CD4-positive, alpha-beta T cell treated with Interleukin-6 for 4 hours (primary cell): ENCODE measurements around the gene PRKCB.
"Not testable (repeated sequence)": the region's sequence is repeated elsewhere in the genome, so short reads cannot be mapped to it uniquely, and the experiment has no call there.

Experiments
- DNase-seq: peaks from one replicate; pipeline ENCODE4 v3.0.0-alpha.2; 2020; ENCODE audit warnings: mixed read lengths

Gene PRKCB

GRCh38 chr16:23905027-23905426 lies 69.2 kb downstream of the PRKCB start:
- no peak for DNase-seq

- DNase-seq = no peak
These were observed 71.7 kb downstream of the PRKCB start for GRCh38 chr16:23907457-23907902.

GRCh38 chr16:23907903-23908302 lies 72.1 kb downstream of the PRKCB start:
- no peak for DNase-seq

GRCh38 chr16:23908790-23909189 lies 73.0 kb downstream of the PRKCB start:
- no peak for DNase-seq

GRCh38 chr16:23909792-23910418 lies 74.1 kb downstream of the PRKCB start:
- DNase-seq = no peak

GRCh38 chr16:23914946-23915530 lies 79.3 kb downstream of the PRKCB start:
- DNase-seq = no peak

- not testable (repeated sequence) for DNase-seq
These were observed 80.8 kb downstream of the PRKCB start for GRCh38 chr16:23916552-23916951.

GRCh38 chr16:23917621-23918020 lies 81.8 kb downstream of the PRKCB start:
- DNase-seq = no peak

- DNase-seq = no peak
These were observed 84.7 kb downstream of the PRKCB start for GRCh38 chr16:23920446-23920845.

GRCh38 chr16:23920899-23921298 lies 85.1 kb downstream of the PRKCB start:
- no peak for DNase-seq

GRCh38 chr16:23922406-23922805 lies 86.6 kb downstream of the PRKCB start:
- DNase-seq = no peak

GRCh38 chr16:23924128-23924527 lies 88.3 kb downstream of the PRKCB start:
- DNase-seq = no peak

GRCh38 chr16:23927796-23928195 lies 92.0 kb downstream of the PRKCB start:
- no peak for DNase-seq

GRCh38 chr16:23929237-23929636 lies 93.5 kb downstream of the PRKCB start:
- DNase-seq = no peak

GRCh38 chr16:23929856-23930255 lies 94.1 kb downstream of the PRKCB start:
- DNase-seq = no peak

GRCh38 chr16:23930791-23931190 lies 95.0 kb downstream of the PRKCB start:
- DNase-seq = no peak

- no peak for DNase-seq
These were observed 95.4 kb downstream of the PRKCB start for GRCh38 chr16:23931199-23931598.

GRCh38 chr16:23933650-23934049 lies 97.9 kb downstream of the PRKCB start:
- DNase-seq = not testable (repeated sequence)

GRCh38 chr16:23934610-23935236 lies 98.9 kb downstream of the PRKCB start:
- no peak for DNase-seq

GRCh38 chr16:23940111-23940510 lies 104.3 kb downstream of the PRKCB start:
- DNase-seq = no peak

GRCh38 chr16:23941025-23941424 lies 105.2 kb downstream of the PRKCB start:
- no peak for DNase-seq

- DNase-seq = no peak
These were observed 106.3 kb downstream of the PRKCB start for GRCh38 chr16:23941963-23942564.

- DNase-seq = no peak
These were observed 107.8 kb downstream of the PRKCB start for GRCh38 chr16:23943604-23944003.

- no peak for DNase-seq
These were observed 108.6 kb downstream of the PRKCB start for GRCh38 chr16:23944381-23944780.
